Panc1 (cell line): ENCODE measurements around the gene APOBEC3B.

ENCODE experiments used
- CTCF ChIP-seq: fragments of 450-650 bp; IDR thresholded peaks from 2 replicates; pipeline ENCODE4 v1.5.1; 2017; ENCODE audit warnings: mild to moderate bottlenecking
- POLR2AphosphoS5 ChIP-seq: IDR thresholded peaks from 2 replicates; pipeline ENCODE4 v1.6.1; 2012; ENCODE audit warnings: mild to moderate bottlenecking, low read depth, low read length, moderate library complexity
- REST ChIP-seq, 2 experiments: IDR thresholded peaks; 2 replicates each; pipeline ENCODE4 v1.6.1; 2011 to 2012; ENCODE audit warnings: low read depth in 2 of 2, control low read depth in 1 of 2, low read length in 1 of 2, mild to moderate bottlenecking in 1 of 2, moderate library complexity in 1 of 2; ENCODE audit not compliant: insufficient read depth in 1 of 2

GRCh38 chr22:38974826-38975175 lies 7.3 kb upstream of the APOBEC3B start:
- TF ChIP-seq CTCF = no peak
- no peak for TF ChIP-seq REST (IDR thresholded peaks at IDR 0.05; ENCODE audit: insufficient read depth in 1 of 2, low read depth in 2 of 2, low read length in 1 of 2)
- TF ChIP-seq POLR2AphosphoS5 = no peak
